Measurements from ENCODE around the gene ZNF428. TPM values are rescaled to one million over a fixed set of nuclear protein-coding genes. Genes with fewer than 3 reads are reported as not detected.
"Not testable (repeated sequence)": the region's sequence is repeated elsewhere in the genome, so short reads cannot be mapped to it uniquely, and the experiment has no call there.

The ZNF428 gene
- total RNA-seq, 1 donor from 2014 or later, result 53.4 TPM

DNA sequence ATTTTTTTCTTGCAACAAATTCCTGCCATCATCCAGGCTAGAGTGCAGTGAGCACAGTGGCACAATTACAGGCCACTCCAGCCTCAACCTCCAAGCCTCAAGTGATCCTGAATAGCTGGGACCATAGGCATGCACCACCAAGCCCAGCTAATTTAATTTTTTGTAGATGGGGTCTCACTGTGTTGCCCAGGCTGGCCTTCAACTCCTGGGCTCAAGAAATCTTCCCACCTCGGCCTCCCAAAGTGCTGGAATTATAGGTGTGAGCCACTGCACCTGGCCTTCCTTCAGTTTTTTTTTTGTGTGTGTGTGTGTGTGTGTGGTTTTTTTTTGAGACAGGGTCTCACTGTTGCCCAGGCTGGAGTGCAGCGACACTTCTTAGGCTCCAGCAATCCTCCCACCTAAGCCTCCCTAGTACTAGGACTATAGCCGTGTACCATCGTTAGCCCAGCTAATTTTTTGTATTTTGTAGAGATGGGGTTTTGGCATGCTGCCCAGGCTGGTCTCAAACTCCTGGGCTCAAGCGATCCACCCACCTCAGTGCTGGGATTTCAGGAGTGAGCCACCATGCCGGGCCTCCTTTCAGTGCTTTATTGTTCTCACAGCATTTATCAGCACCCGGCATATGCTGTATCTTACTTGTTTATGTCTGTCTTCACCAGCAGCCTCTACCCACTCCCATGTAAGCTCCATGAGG, 13.4 kb downstream of the ZNF428 start:
- H4K20me1 ChIP-seq (ENCODE audit: insufficient read depth, low read length), result peaks cover 26% of the 10 kb centered on the region
- H2AFZ ChIP-seq (ENCODE audit: low read depth, low read length), result no peak overlapping the region
- no peak overlapping the region for H3K4me3 ChIP-seq (ENCODE audit: insufficient read depth, low read depth, low read length)
- H3K4me2 ChIP-seq (ENCODE audit: low read length), result no peak overlapping the region
- H3K9me3 Mint-ChIP-seq (ENCODE audit: unreplicated experiment), result no peaks in the 10 kb centered on the region
- no peak overlapping the region for H3K27ac ChIP-seq (ENCODE audit: low read depth, low read length)
- no peaks in the 10 kb centered on the region for H3K27me3 ChIP-seq (ENCODE audit: insufficient read depth, low read length)
- peaks cover 11% of the 10 kb centered on the region for H3K4me1 ChIP-seq (ENCODE audit: insufficient read depth, low read length)
- peaks cover 10% of the 10 kb centered on the region for H3K36me3 Mint-ChIP-seq (ENCODE audit: low read depth, unreplicated experiment)
- DNase-seq (ENCODE audit: low read depth) (no peak), FAIRE-seq (no peak)
- no peak for TF ChIP-seq EZH2 (IDR thresholded peaks at IDR 0.05; ENCODE audit: insufficient read depth, low read length)
- TF ChIP-seq, protein P1, sequence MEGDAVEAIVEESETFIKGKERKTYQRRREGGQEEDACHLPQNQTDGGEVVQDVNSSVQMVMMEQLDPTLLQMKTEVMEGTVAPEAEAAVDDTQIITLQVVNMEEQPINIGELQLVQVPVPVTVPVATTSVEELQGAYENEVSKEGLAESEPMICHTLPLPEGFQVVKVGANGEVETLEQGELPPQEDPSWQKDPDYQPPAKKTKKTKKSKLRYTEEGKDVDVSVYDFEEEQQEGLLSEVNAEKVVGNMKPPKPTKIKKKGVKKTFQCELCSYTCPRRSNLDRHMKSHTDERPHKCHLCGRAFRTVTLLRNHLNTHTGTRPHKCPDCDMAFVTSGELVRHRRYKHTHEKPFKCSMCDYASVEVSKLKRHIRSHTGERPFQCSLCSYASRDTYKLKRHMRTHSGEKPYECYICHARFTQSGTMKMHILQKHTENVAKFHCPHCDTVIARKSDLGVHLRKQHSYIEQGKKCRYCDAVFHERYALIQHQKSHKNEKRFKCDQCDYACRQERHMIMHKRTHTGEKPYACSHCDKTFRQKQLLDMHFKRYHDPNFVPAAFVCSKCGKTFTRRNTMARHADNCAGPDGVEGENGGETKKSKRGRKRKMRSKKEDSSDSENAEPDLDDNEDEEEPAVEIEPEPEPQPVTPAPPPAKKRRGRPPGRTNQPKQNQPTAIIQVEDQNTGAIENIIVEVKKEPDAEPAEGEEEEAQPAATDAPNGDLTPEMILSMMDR (IDR thresholded peaks at IDR 0.05; ENCODE audit: insufficient read depth, low read depth, low read length), result no peak
- no peak overlapping the region for H3K4me3 Mint-ChIP-seq (ENCODE audit: unreplicated experiment)
- no peaks in the 10 kb centered on the region for H3K9me3 ChIP-seq (ENCODE audit: insufficient read depth, low read depth, low read length)
- H3K4me1 Mint-ChIP-seq (ENCODE audit: low read depth, unreplicated experiment), result peaks cover 6% of the 10 kb centered on the region
- H3K27me3 Mint-ChIP-seq (ENCODE audit: low read depth, unreplicated experiment), result no peaks in the 10 kb centered on the region
- H3K79me2 ChIP-seq (ENCODE audit: insufficient read depth, low read length), result peaks cover 26% of the 10 kb centered on the region
- H3K27ac Mint-ChIP-seq (ENCODE audit: unreplicated experiment), result no peak overlapping the region
- no peaks in the 10 kb centered on the region for H3K36me3 ChIP-seq (ENCODE audit: insufficient read depth, low read length)
- H3K9ac ChIP-seq (ENCODE audit: low read length), result no peak overlapping the region

DNA sequence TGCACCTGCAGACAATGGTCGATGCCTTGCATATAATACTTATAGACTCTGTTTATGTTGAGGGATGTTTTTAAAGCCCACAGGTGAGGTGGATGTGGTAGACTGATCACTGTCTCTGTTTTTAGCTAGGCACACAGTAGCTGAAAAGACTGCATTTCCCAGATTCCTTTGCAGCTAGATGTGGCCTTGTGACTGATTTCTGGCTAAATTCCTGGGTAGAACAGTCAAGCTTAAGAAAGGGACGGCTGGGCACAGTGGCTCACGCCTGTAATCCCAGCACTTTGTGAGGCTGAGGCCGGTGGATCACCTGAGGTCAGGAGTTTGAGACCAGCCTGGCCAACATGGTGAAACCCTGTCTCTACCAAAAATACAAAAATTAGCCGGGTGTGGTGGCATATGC, 19.1 kb downstream of the ZNF428 start:
- Histone ChIP-seq H3K79me2 (ENCODE audit: insufficient read depth, low read length) (peaks cover 38% of the 10 kb centered on the region), H3K4me1 (ENCODE audit: insufficient read depth, low read length) (peaks cover 16% of the 10 kb centered on the region)
- not testable (repeated sequence) for FAIRE-seq; H3K27me3 ChIP-seq (ENCODE audit: insufficient read depth, low read length); H3K9me3 Mint-ChIP-seq (ENCODE audit: unreplicated experiment); H3K9me3 ChIP-seq (ENCODE audit: insufficient read depth, low read depth, low read length); H3K27ac Mint-ChIP-seq (ENCODE audit: unreplicated experiment); H3K4me3 ChIP-seq (ENCODE audit: insufficient read depth, low read depth, low read length); H3K9ac ChIP-seq (ENCODE audit: low read length); H3K4me2 ChIP-seq (ENCODE audit: low read length); H3K36me3 ChIP-seq (ENCODE audit: insufficient read depth, low read length); H4K20me1 ChIP-seq (ENCODE audit: insufficient read depth, low read length); H3K36me3 Mint-ChIP-seq (ENCODE audit: low read depth, unreplicated experiment); DNase-seq (ENCODE audit: low read depth); H3K4me3 Mint-ChIP-seq (ENCODE audit: unreplicated experiment); H3K27me3 Mint-ChIP-seq (ENCODE audit: low read depth, unreplicated experiment); H2AFZ ChIP-seq (ENCODE audit: low read depth, low read length); H3K27ac ChIP-seq (ENCODE audit: low read depth, low read length)
- H3K4me1 Mint-ChIP-seq (ENCODE audit: low read depth, unreplicated experiment), result peaks cover 13% of the 10 kb centered on the region

DNA sequence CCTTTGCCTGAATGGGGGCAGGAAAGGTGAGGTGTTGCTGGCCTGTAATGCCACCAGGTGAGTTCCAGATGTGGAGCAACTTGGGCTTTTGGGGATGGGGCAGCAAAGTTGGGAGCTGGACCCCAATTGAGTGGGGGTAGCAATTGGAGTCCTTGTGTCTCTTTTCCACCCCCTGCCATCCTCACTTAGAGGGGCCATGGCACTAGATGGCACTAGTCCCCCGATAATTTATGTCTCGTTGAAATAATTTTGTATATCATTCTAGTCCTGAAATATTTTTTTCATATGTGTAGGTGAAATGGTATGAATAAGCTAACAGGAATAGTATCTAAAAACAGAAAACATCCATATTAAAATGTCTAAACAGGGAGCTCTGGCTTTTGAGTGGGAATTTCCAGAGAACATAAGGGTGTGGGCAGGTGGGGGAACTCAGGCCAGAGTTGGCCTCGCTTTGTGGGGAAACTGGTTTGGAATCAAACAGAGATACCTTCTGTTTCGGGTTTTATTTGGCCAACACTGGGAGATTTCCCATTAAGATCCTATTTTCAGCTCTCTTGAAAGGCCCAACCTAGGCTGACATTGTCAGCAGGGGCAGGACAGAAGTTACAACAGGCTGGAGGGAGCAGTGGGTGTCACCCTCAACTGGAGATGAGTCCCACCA, 19.7 kb downstream of the ZNF428 start:
- DNase-seq (ENCODE audit: low read depth) (no peak), FAIRE-seq (no peak)
- no peak for TF ChIP-seq EZH2 (IDR thresholded peaks at IDR 0.05; ENCODE audit: insufficient read depth, low read length)
- TF ChIP-seq, protein P1 (IDR thresholded peaks at IDR 0.05; ENCODE audit: insufficient read depth, low read depth, low read length), result no peak
- no peaks in the 10 kb centered on the region for H3K36me3 ChIP-seq (ENCODE audit: insufficient read depth, low read length)
- no peaks in the 10 kb centered on the region for H3K27me3 Mint-ChIP-seq (ENCODE audit: low read depth, unreplicated experiment)
- H3K36me3 Mint-ChIP-seq (ENCODE audit: low read depth, unreplicated experiment), result peaks cover 2% of the 10 kb centered on the region
- H3K4me1 ChIP-seq (ENCODE audit: insufficient read depth, low read length), result peaks cover 16% of the 10 kb centered on the region
- H3K9me3 Mint-ChIP-seq (ENCODE audit: unreplicated experiment), result no peaks in the 10 kb centered on the region
- peaks cover 7% of the 10 kb centered on the region for H4K20me1 ChIP-seq (ENCODE audit: insufficient read depth, low read length)
- H3K4me3 Mint-ChIP-seq (ENCODE audit: unreplicated experiment), result no peak overlapping the region
- no peak overlapping the region for H3K4me2 ChIP-seq (ENCODE audit: low read length)
- peaks cover 44% of the 10 kb centered on the region for H3K79me2 ChIP-seq (ENCODE audit: insufficient read depth, low read length)
- H3K27me3 ChIP-seq (ENCODE audit: insufficient read depth, low read length), result no peaks in the 10 kb centered on the region
- no peak overlapping the region for H3K9ac ChIP-seq (ENCODE audit: low read length)
- H2AFZ ChIP-seq (ENCODE audit: low read depth, low read length), result no peak overlapping the region
- H3K27ac Mint-ChIP-seq (ENCODE audit: unreplicated experiment), result no peak overlapping the region
- H3K27ac ChIP-seq (ENCODE audit: low read depth, low read length), result no peak overlapping the region
- H3K9me3 ChIP-seq (ENCODE audit: insufficient read depth, low read depth, low read length), result no peaks in the 10 kb centered on the region
- H3K4me3 ChIP-seq (ENCODE audit: insufficient read depth, low read depth, low read length), result no peak overlapping the region
- H3K4me1 Mint-ChIP-seq (ENCODE audit: low read depth, unreplicated experiment), result peaks cover 13% of the 10 kb centered on the region

Measured in astrocyte (in vitro differentiated cells and primary cell).